BE2C (cell line): ENCODE data around the gene SVEP1.

Experiments
- DNase-seq: peaks from one replicate; pipeline ENCODE4 v3.0.0-alpha.2; 2020
- H3K27me3 ChIP-seq: fragments of 250-450 bp; sonication (Bioruptor Pico); 2 replicates; pipeline ENCODE4 v1.5.1; 2020; ENCODE audit warnings: mild to moderate bottlenecking
- H3K36me3 ChIP-seq: fragments of 250-450 bp; sonication (Bioruptor Pico); 2 replicates; pipeline ENCODE4 v1.5.1; 2020; ENCODE audit warnings: mild to moderate bottlenecking
- H3K4me1 ChIP-seq: fragments of 250-450 bp; sonication (Bioruptor Pico); 2 replicates; pipeline ENCODE4 v1.5.1; 2020
- H3K4me3 ChIP-seq: 2 replicates; pipeline ENCODE4 v1.5.1; 2011; ENCODE audit warnings: low read depth, low read length
- H3K9me3 ChIP-seq: fragments of 250-450 bp; sonication (Bioruptor Pico); 2 replicates; pipeline ENCODE4 v1.5.1; 2020
- CTCF ChIP-seq: IDR thresholded peaks from 2 replicates; pipeline ENCODE4 v1.5.1; 2012; ENCODE audit warnings: mild to moderate bottlenecking, low read depth, low read length

The SVEP1 gene

GRCh38 chr9:110575169-110575568 lies 4.4 kb downstream of the SVEP1 start:
- H3K4me1 ChIP-seq = no peaks in the 10 kb centered on the region
- H3K9me3 ChIP-seq = no peaks in the 10 kb centered on the region
- TF ChIP-seq CTCF = no peak
- H3K4me3 ChIP-seq = no peak overlapping the region
- H3K36me3 ChIP-seq = no peaks in the 10 kb centered on the region
- no peak for DNase-seq
- peaks cover 30% of the 10 kb centered on the region for H3K27me3 ChIP-seq

- H3K9me3 ChIP-seq = no peaks in the 10 kb centered on the region
- H3K4me3 ChIP-seq = no peak overlapping the region
- no peak for TF ChIP-seq CTCF
- DNase-seq = no peak
- H3K4me1 ChIP-seq = no peaks in the 10 kb centered on the region
- H3K36me3 ChIP-seq = no peaks in the 10 kb centered on the region
- H3K27me3 ChIP-seq = peaks cover 12% of the 10 kb centered on the region
Measured at GRCh38 chr9:110573305-110573704, 6.2 kb downstream of the SVEP1 start.

GRCh38 chr9:110571801-110572483 lies 7.6 kb downstream of the SVEP1 start:
- no peaks in the 10 kb centered on the region for H3K9me3 ChIP-seq
- no peak overlapping the region for H3K4me3 ChIP-seq
- no peaks in the 10 kb centered on the region for H3K4me1 ChIP-seq
- no peak for DNase-seq
- TF ChIP-seq CTCF = no peak
- no peaks in the 10 kb centered on the region; the same call in 1 of the 2 replicates for H3K27me3 ChIP-seq
- no peaks in the 10 kb centered on the region for H3K36me3 ChIP-seq

GRCh38 chr9:110566156-110566555 lies 13.4 kb downstream of the SVEP1 start:
- no peak for DNase-seq
- Histone ChIP-seq H3K27me3 (no peaks in the 10 kb centered on the region), H3K4me1 (no peaks in the 10 kb centered on the region), H3K4me3 (no peak overlapping the region), H3K9me3 (no peaks in the 10 kb centered on the region), H3K36me3 (no peaks in the 10 kb centered on the region)
- TF ChIP-seq CTCF = no peak

GRCh38 chr9:110561826-110562225 lies 17.7 kb downstream of the SVEP1 start:
- DNase-seq = no peak
- no peaks in the 10 kb centered on the region for H3K36me3 ChIP-seq
- TF ChIP-seq CTCF = no peak
- no peak overlapping the region for H3K4me3 ChIP-seq
- no peaks in the 10 kb centered on the region for H3K9me3 ChIP-seq
- no peaks in the 10 kb centered on the region for H3K4me1 ChIP-seq
- no peaks in the 10 kb centered on the region for H3K27me3 ChIP-seq

GRCh38 chr9:110559869-110560268 lies 19.7 kb downstream of the SVEP1 start:
- Histone ChIP-seq H3K36me3 (no peaks in the 10 kb centered on the region), H3K4me3 (no peak overlapping the region), H3K27me3 (no peaks in the 10 kb centered on the region), H3K4me1 (no peaks in the 10 kb centered on the region), H3K9me3 (no peaks in the 10 kb centered on the region)
- TF ChIP-seq CTCF = no peak
- no peak for DNase-seq
